Measurements from ENCODE around the gene UBC. TPM values are rescaled to one million over a fixed set of nuclear protein-coding genes. Genes with fewer than 3 reads are reported as not detected.

The UBC gene
- polyA plus RNA-seq (2012; ENCODE audit: insufficient read length, low read depth), result 896 TPM

GRCh38 chr12:124914392-124915238 lies at the start of gene UBC:
UBC (minus strand) TSS chr12:124914650; CDS start chr12:124913771, 879 bp downstream.
- peak; percentile 97 for TF ChIP-seq SIN3A (IDR thresholded peaks at IDR 0.05; ENCODE audit: borderline replicate concordance, insufficient read depth, low read length)
- peak; percentile 94 for TF ChIP-seq TAF1 (IDR thresholded peaks at IDR 0.05; ENCODE audit: borderline replicate concordance, insufficient read depth, low read length)
- TF ChIP-seq REST (IDR thresholded peaks at IDR 0.05; ENCODE audit: insufficient read depth in 1 of 2, low read depth in 2 of 2, low read length in 2 of 2), result peak in 1 of 2 experiments; percentile 27; a peak in 1 of 4 replicates
- peak; percentile 72 for TF ChIP-seq FOXP2 (optimal IDR thresholded peaks at IDR 0.05; ENCODE audit: borderline replicate concordance, extremely low read depth, extremely low read length, insufficient read depth)
- peak; percentile 100 for TF ChIP-seq POLR2AphosphoS5 (IDR thresholded peaks at IDR 0.05; ENCODE audit: low read depth, low read length)

- no peak for TF ChIP-seq SIN3A (IDR thresholded peaks at IDR 0.05; ENCODE audit: borderline replicate concordance, insufficient read depth, low read length)
Measured at GRCh38 chr12:124963211-124963610, 48.8 kb upstream of the UBC start.

GRCh38 chr12:124961055-124961454 lies 46.6 kb upstream of the UBC start:
- TF ChIP-seq POLR2AphosphoS5 (IDR thresholded peaks at IDR 0.05; ENCODE audit: low read depth, low read length), result no peak
- TF ChIP-seq SIN3A (IDR thresholded peaks at IDR 0.05; ENCODE audit: borderline replicate concordance, insufficient read depth, low read length), result no peak

GRCh38 chr12:124956571-124956970 lies 42.1 kb upstream of the UBC start:
- TF ChIP-seq TAF1 (IDR thresholded peaks at IDR 0.05; ENCODE audit: borderline replicate concordance, insufficient read depth, low read length) (no peak), SIN3A (IDR thresholded peaks at IDR 0.05; ENCODE audit: borderline replicate concordance, insufficient read depth, low read length) (no peak), REST (IDR thresholded peaks at IDR 0.05; ENCODE audit: insufficient read depth in 1 of 2, low read depth in 2 of 2, low read length in 2 of 2) (no peak), FOXP2 (optimal IDR thresholded peaks at IDR 0.05; ENCODE audit: borderline replicate concordance, extremely low read depth, extremely low read length, insufficient read depth) (no peak), POLR2AphosphoS5 (IDR thresholded peaks at IDR 0.05; ENCODE audit: low read depth, low read length) (no peak)

GRCh38 chr12:124954771-124955170 lies 40.3 kb upstream of the UBC start:
- TF ChIP-seq FOXP2 (optimal IDR thresholded peaks at IDR 0.05; ENCODE audit: borderline replicate concordance, extremely low read depth, extremely low read length, insufficient read depth) (no peak), SIN3A (IDR thresholded peaks at IDR 0.05; ENCODE audit: borderline replicate concordance, insufficient read depth, low read length) (no peak), TAF1 (IDR thresholded peaks at IDR 0.05; ENCODE audit: borderline replicate concordance, insufficient read depth, low read length) (no peak), POLR2AphosphoS5 (IDR thresholded peaks at IDR 0.05; ENCODE audit: low read depth, low read length) (no peak), REST (IDR thresholded peaks at IDR 0.05; ENCODE audit: insufficient read depth in 1 of 2, low read depth in 2 of 2, low read length in 2 of 2) (no peak)

GRCh38 chr12:124953689-124954405 lies 39.4 kb upstream of the UBC start:
- TF ChIP-seq FOXP2 (optimal IDR thresholded peaks at IDR 0.05; ENCODE audit: borderline replicate concordance, extremely low read depth, extremely low read length, insufficient read depth) (no peak), REST (IDR thresholded peaks at IDR 0.05; ENCODE audit: insufficient read depth in 1 of 2, low read depth in 2 of 2, low read length in 2 of 2) (no peak), POLR2AphosphoS5 (IDR thresholded peaks at IDR 0.05; ENCODE audit: low read depth, low read length) (no peak), TAF1 (IDR thresholded peaks at IDR 0.05; ENCODE audit: borderline replicate concordance, insufficient read depth, low read length) (no peak), SIN3A (IDR thresholded peaks at IDR 0.05; ENCODE audit: borderline replicate concordance, insufficient read depth, low read length) (no peak)

Measured in PFSK-1 (cell line).